ENCODE results near the gene DCP1B.

DCP1B gene

GRCh38 chr12:1929241-1929984 lies 74.8 kb downstream of the DCP1B start:
- DNase-seq (ENCODE audit: low spot score): no peak
- in situ Hi-C loops (cut with MboI; ENCODE audit: low pct_unique_long_range_greater_than_20kb, low sequenced_read_pairs, unreplicated experiment): no loop called here
- TF ChIP-seq, protein P1, sequence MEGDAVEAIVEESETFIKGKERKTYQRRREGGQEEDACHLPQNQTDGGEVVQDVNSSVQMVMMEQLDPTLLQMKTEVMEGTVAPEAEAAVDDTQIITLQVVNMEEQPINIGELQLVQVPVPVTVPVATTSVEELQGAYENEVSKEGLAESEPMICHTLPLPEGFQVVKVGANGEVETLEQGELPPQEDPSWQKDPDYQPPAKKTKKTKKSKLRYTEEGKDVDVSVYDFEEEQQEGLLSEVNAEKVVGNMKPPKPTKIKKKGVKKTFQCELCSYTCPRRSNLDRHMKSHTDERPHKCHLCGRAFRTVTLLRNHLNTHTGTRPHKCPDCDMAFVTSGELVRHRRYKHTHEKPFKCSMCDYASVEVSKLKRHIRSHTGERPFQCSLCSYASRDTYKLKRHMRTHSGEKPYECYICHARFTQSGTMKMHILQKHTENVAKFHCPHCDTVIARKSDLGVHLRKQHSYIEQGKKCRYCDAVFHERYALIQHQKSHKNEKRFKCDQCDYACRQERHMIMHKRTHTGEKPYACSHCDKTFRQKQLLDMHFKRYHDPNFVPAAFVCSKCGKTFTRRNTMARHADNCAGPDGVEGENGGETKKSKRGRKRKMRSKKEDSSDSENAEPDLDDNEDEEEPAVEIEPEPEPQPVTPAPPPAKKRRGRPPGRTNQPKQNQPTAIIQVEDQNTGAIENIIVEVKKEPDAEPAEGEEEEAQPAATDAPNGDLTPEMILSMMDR (IDR thresholded peaks at IDR 0.05; ENCODE audit: extremely low read depth, insufficient read depth, missing control alignments): no peak

- no peak for DNase-seq (ENCODE audit: low spot score)
- in situ Hi-C loops (cut with MboI; ENCODE audit: low pct_unique_long_range_greater_than_20kb, low sequenced_read_pairs, unreplicated experiment): no loop called here
- TF ChIP-seq, protein P1 (IDR thresholded peaks at IDR 0.05; ENCODE audit: extremely low read depth, insufficient read depth, missing control alignments): no peak
These were observed 75.7 kb downstream of the DCP1B start for GRCh38 chr12:1928439-1929121.

DNA sequence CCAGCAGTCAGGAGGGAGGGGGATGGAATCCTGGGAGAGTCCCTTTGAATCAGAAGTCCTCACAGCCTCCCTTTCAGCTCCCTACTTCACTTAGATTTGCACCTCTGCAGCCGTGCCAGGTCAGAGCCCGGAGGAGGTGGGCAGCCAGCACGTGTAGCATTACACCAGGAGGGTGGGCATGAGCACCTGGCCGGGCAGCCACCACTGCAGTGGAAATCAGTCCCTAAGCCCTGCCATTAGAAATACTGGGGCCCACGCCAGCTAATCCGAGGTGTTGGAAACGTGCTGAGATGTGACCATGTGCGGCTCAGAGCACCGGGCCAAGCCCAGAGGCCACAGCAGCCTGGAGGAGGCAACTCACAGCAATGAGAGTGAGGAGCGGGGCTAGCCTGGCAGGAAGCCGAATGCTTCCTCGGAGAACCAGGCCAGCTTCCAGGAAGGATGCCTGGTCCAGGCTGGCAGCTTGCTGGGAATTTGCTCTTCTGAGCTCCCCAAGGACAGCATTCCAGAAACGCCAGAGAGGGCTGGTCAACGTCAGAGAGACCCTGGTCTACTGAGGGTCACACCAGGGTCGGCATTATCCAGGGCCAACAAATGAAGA lies 76.4 kb downstream of the DCP1B start:
- TF ChIP-seq, protein P1 (IDR thresholded peaks at IDR 0.05; ENCODE audit: extremely low read depth, insufficient read depth, missing control alignments): no peak
- in situ Hi-C loops (cut with MboI; ENCODE audit: low pct_unique_long_range_greater_than_20kb, low sequenced_read_pairs, unreplicated experiment): no loop called here
- no peak for DNase-seq (ENCODE audit: low spot score)

- TF ChIP-seq, protein P1 (IDR thresholded peaks at IDR 0.05; ENCODE audit: extremely low read depth, insufficient read depth, missing control alignments): no peak
- in situ Hi-C loops (cut with MboI; ENCODE audit: low pct_unique_long_range_greater_than_20kb, low sequenced_read_pairs, unreplicated experiment): no loop called here
These were observed 77.1 kb downstream of the DCP1B start for GRCh38 chr12:1927051-1927680.

DNA sequence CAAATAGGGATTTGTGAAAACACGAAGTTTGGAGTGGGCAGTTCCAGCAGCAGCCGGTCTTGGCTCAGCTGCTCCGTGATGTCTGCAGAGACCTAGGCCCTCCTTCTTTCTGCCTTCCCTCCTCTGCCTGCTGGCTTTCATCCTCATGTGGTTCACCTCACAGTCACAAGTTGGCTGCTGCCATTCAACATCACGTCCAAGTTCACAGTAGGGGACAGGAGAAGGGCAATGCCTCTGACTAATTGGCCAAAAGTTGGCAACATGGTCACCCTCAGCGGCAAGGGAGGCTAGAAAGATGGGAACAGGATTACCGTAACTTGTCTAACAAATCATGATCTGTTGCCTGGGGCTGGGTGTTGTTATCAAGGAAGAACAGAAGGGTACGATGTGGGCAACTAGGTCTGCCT lies 78.0 kb downstream of the DCP1B start:
- TF ChIP-seq, protein P1 (IDR thresholded peaks at IDR 0.05; ENCODE audit: extremely low read depth, insufficient read depth, missing control alignments): no peak
- in situ Hi-C loops (cut with MboI; ENCODE audit: low pct_unique_long_range_greater_than_20kb, low sequenced_read_pairs, unreplicated experiment): no loop called here
- DNase-seq (ENCODE audit: low spot score): no peak

More at GRCh38 chr12:1927051-1927680, 77.1 kb downstream of the DCP1B start:
- no peak for DNase-seq (ENCODE audit: low spot score)

DNA sequence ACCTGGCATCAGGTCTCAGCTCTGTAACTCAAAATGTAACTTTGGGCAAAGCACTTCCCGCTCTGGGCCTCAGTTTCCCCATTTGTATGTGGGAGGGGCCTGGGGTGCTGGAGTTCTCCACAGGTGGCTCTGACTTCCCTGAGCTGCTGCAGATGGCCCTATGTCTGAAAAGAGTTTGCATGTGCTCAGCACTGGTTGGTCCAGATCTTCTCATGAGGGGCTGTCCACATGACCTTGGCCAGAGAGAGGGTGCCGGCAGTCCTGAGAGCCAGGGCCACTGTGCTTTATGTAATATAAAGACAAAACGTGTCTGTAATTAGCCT lies 78.6 kb downstream of the DCP1B start:
- TF ChIP-seq, protein P1 (IDR thresholded peaks at IDR 0.05; ENCODE audit: extremely low read depth, insufficient read depth, missing control alignments): no peak
- in situ Hi-C loops (cut with MboI; ENCODE audit: low pct_unique_long_range_greater_than_20kb, low sequenced_read_pairs, unreplicated experiment): no loop called here
- DNase-seq (ENCODE audit: low spot score): no peak
